ENCODE data around the gene ENDOV.

DNA sequence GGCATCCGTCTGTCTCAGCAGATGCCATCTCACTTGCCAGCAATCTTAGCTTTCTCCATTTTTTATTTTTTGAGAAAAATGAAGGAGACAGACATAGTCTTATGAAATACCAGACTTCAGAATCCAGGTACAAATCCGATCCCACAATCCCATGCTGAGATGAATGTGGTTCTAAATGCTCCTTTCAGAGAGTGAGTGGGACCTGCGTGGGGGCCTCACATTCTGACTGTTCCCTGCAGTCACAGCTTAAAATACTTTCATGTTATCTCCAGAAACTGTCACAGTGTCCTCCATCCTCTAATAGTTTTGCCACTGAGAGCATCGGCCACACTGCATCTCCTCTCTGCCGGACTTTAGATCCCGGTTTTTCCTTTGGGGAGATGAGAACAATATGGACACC, 34.9 kb upstream of the ENDOV start:
- TF ChIP-seq, protein P1, sequence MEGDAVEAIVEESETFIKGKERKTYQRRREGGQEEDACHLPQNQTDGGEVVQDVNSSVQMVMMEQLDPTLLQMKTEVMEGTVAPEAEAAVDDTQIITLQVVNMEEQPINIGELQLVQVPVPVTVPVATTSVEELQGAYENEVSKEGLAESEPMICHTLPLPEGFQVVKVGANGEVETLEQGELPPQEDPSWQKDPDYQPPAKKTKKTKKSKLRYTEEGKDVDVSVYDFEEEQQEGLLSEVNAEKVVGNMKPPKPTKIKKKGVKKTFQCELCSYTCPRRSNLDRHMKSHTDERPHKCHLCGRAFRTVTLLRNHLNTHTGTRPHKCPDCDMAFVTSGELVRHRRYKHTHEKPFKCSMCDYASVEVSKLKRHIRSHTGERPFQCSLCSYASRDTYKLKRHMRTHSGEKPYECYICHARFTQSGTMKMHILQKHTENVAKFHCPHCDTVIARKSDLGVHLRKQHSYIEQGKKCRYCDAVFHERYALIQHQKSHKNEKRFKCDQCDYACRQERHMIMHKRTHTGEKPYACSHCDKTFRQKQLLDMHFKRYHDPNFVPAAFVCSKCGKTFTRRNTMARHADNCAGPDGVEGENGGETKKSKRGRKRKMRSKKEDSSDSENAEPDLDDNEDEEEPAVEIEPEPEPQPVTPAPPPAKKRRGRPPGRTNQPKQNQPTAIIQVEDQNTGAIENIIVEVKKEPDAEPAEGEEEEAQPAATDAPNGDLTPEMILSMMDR (IDR thresholded peaks at IDR 0.05; ENCODE audit: poor library complexity) = no peak
- TF ChIP-seq EZH2 (IDR thresholded peaks at IDR 0.05; ENCODE audit: borderline replicate concordance) (no peak), EZH2phosphoT487 (IDR thresholded peaks at IDR 0.05; ENCODE audit: low read depth, severe bottlenecking, unreplicated experiment) (no peak)

Data from hepatocyte (in vitro differentiated cells).